HEK293 (cell line): Measurements from ENCODE around the gene TCEA2.

Source experiments
- CTCF ChIA-PET: fragments of 350-600 bp; formaldehyde crosslinking; extraction: SDS; loops from one replicate; lab custom pipeline; 2021; ENCODE audit warnings: antibody characterized with exemption; lab: Yijun Ruan, JAX
- POLR2A ChIA-PET: fragments of 300-600 bp; formaldehyde crosslinking; extraction: SDS; loops from one replicate; lab custom pipeline; 2020; ENCODE audit warnings: antibody characterized with exemption, inconsistent platforms; lab: Yijun Ruan, JAX
- H3K27ac ChIP-seq: fragments of 200-500 bp; sonication (Bioruptor generic); 2 replicates; pipeline ENCODE4 v1.5.1; 2014; ENCODE audit warnings: low read depth, low read length, control low read depth, inconsistent platforms; ENCODE audit errors: extremely low read depth
- H3K36me3 ChIP-seq, 2 experiments: fragments of 200-500 bp in 1 of 2; sonication (Bioruptor generic) in 1 of 2; 1 replicate in 1 of 2; 2 replicates in 1 of 2; pipeline ENCODE4 v1.5.1; 2014 to 2017; ENCODE audit warnings: inconsistent platforms in 2 of 2, low read length in 2 of 2; ENCODE audit not compliant: control insufficient read depth in 2 of 2, insufficient read depth in 1 of 2
- H3K4me1 ChIP-seq: fragments of 200-500 bp; sonication (Bioruptor generic); 2 replicates; pipeline ENCODE4 v1.5.1; 2014; ENCODE audit warnings: mild to moderate bottlenecking, low read length, inconsistent platforms; ENCODE audit not compliant: control insufficient read depth, insufficient read depth
- H3K4me3 ChIP-seq: 2 replicates; pipeline ENCODE4 v1.5.1; 2011; ENCODE audit warnings: low read depth, mild to moderate bottlenecking, control low read depth, low read length, moderate library complexity
- H3K9me3 ChIP-seq: fragments of 200-500 bp; sonication (Bioruptor generic); 2 replicates; pipeline ENCODE4 v1.5.1; 2014; ENCODE audit warnings: low read depth, low read length, inconsistent platforms; ENCODE audit not compliant: control insufficient read depth, insufficient read depth
- KLF10 ChIP-seq: fragments of 450-650 bp; IDR thresholded peaks from 2 replicates; pipeline ENCODE4 v1.5.1; 2018; ENCODE audit warnings: missing biosample characterization, mild to moderate bottlenecking, missing genetic modification characterization
- SP7 ChIP-seq: fragments of 450-650 bp; formaldehyde crosslinking; IDR thresholded peaks from 2 replicates; pipeline ENCODE4 v1.5.1; 2016; ENCODE audit warnings: missing biosample characterization, missing genetic modification characterization
- TSHZ1 ChIP-seq: fragments of 450-650 bp; formaldehyde crosslinking; IDR thresholded peaks from 2 replicates; pipeline ENCODE4 v1.5.1; 2016; ENCODE audit warnings: missing biosample characterization, missing genetic modification characterization, borderline replicate concordance
- ZBTB20 ChIP-seq: fragments of 450-650 bp; formaldehyde crosslinking; IDR thresholded peaks from 2 replicates; pipeline ENCODE4 v1.5.1; 2016; ENCODE audit warnings: missing biosample characterization, missing genetic modification characterization
- ZFP69B ChIP-seq: fragments of 450-650 bp; formaldehyde crosslinking; IDR thresholded peaks from 2 replicates; pipeline ENCODE4 v1.5.1; 2016; ENCODE audit warnings: missing biosample characterization, missing genetic modification characterization
- ZNF140 ChIP-seq: fragments of 450-650 bp; formaldehyde crosslinking; IDR thresholded peaks from 2 replicates; pipeline ENCODE4 v1.5.1; 2016; ENCODE audit warnings: missing biosample characterization, missing genetic modification characterization
- ZNF146 ChIP-seq: fragments of 450-650 bp; formaldehyde crosslinking; IDR thresholded peaks from 2 replicates; pipeline ENCODE4 v1.5.1; 2016; ENCODE audit warnings: missing biosample characterization, missing genetic modification characterization
- ZNF391 ChIP-seq: fragments of 450-650 bp; formaldehyde crosslinking; IDR thresholded peaks from 2 replicates; pipeline ENCODE4 v1.5.1; 2016; ENCODE audit warnings: low read depth, missing biosample characterization, missing genetic modification characterization, borderline replicate concordance
- ZNF530 ChIP-seq: fragments of 450-650 bp; formaldehyde crosslinking; IDR thresholded peaks from 2 replicates; pipeline ENCODE4 v1.5.1; 2016; ENCODE audit warnings: low read depth, missing biosample characterization, missing genetic modification characterization
- ZNF600 ChIP-seq: fragments of 450-650 bp; formaldehyde crosslinking; IDR thresholded peaks from 2 replicates; pipeline ENCODE4 v1.5.1; 2016; ENCODE audit warnings: missing biosample characterization, missing genetic modification characterization
- ZNF610 ChIP-seq: fragments of 450-650 bp; formaldehyde crosslinking; IDR thresholded peaks from 2 replicates; pipeline ENCODE4 v1.5.1; 2016; ENCODE audit warnings: missing biosample characterization, missing genetic modification characterization, borderline replicate concordance
- ZNF660 ChIP-seq: fragments of 450-650 bp; IDR thresholded peaks from 2 replicates; pipeline ENCODE4 v1.5.1; 2018; ENCODE audit warnings: missing biosample characterization, mild to moderate bottlenecking, missing genetic modification characterization
- ZNF692 ChIP-seq: fragments of 450-650 bp; formaldehyde crosslinking; IDR thresholded peaks from 2 replicates; pipeline ENCODE4 v1.5.1; 2016; ENCODE audit warnings: missing biosample characterization, missing genetic modification characterization
- TF ChIP-seq, protein P1 (sequence below): fragments of 450-650 bp; formaldehyde crosslinking; IDR thresholded peaks from 2 replicates; pipeline ENCODE4 v1.5.1; 2016; ENCODE audit warnings: missing biosample characterization, missing genetic modification characterization
- TF ChIP-seq, protein P2 (sequence below): fragments of 450-650 bp; formaldehyde crosslinking; IDR thresholded peaks from 2 replicates; pipeline ENCODE4 v1.5.1; 2016; ENCODE audit warnings: missing biosample characterization, missing genetic modification characterization
- TF ChIP-seq, protein P3 (sequence below): fragments of 450-650 bp; formaldehyde crosslinking; IDR thresholded peaks from 2 replicates; pipeline ENCODE4 v1.5.1; 2016; ENCODE audit warnings: missing biosample characterization, missing genetic modification characterization, low read depth
- TF ChIP-seq, protein P4 (sequence below): fragments of 450-650 bp; formaldehyde crosslinking; IDR thresholded peaks from 2 replicates; pipeline ENCODE4 v1.5.1; 2017; ENCODE audit warnings: missing biosample characterization, missing genetic modification characterization

The TCEA2 gene

DNA sequence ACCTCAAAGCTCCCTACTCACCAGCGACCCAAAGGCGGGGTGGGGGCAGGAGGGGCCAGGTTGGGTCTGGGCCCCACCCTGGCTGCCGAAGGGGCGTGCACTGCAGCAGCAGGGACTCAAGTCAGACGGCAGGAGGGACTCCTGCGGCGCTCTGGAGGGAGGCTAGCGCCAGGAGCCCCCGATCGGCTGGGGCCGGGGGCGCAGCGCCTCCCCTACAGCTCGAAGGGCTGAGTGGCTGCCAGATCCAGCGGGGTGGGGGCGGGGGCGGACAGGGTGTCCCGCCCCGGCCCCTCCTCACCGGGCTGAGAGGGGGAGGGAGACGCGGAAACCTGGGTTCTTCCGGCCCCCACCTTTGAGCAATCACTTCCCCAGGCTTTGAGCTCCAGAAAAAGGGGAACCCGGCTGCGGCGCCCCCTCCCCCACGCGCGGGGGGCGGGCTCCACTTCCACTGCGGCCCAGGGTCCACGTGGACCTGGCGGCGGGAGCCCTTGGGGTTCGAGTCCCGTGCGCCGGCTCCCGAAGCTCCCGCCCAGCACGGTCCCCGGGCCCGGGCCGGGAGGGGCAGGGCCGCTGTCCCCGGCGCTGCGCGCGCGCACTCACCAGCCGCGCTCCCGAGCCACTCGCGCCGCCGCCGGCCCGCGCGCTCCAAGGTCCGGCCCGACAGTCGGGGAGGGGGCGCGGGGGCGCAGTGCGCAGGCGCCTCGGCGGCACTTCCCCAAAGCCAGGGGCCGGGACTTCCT lies 16.4 kb downstream of the TCEA2 start, which contains the start of gene RGS19 (continued):
- no peak for TF ChIP-seq ZNF391 (tag by site-specific recombination)
- TF ChIP-seq ZNF610 (tag by site-specific recombination) = no peak
- TF ChIP-seq KLF10 (tag by site-specific recombination) = 0 out of 2 replicates have a peak, but pooled peaks have one; percentile 33
- 0 out of 2 replicates have a peak, but pooled peaks have one; percentile 39 for TF ChIP-seq SP7 (tag by site-specific recombination)
- TF ChIP-seq, protein P1, sequence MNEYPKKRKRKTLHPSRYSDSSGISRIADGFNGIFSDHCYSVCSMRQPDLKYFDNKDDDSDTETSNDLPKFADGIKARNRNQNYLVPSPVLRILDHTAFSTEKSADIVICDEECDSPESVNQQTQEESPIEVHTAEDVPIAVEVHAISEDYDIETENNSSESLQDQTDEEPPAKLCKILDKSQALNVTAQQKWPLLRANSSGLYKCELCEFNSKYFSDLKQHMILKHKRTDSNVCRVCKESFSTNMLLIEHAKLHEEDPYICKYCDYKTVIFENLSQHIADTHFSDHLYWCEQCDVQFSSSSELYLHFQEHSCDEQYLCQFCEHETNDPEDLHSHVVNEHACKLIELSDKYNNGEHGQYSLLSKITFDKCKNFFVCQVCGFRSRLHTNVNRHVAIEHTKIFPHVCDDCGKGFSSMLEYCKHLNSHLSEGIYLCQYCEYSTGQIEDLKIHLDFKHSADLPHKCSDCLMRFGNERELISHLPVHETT (tag by site-specific recombination) = no peak
- TF ChIP-seq ZNF530 (tag by site-specific recombination) = no peak
- TF ChIP-seq ZNF146 = 0 out of 2 replicates have a peak, but pooled peaks have one; percentile 3
- TF ChIP-seq ZFP69B (tag by site-specific recombination) = peak; percentile 89
- TF ChIP-seq, all 188 proteins: peak for 36

DNA sequence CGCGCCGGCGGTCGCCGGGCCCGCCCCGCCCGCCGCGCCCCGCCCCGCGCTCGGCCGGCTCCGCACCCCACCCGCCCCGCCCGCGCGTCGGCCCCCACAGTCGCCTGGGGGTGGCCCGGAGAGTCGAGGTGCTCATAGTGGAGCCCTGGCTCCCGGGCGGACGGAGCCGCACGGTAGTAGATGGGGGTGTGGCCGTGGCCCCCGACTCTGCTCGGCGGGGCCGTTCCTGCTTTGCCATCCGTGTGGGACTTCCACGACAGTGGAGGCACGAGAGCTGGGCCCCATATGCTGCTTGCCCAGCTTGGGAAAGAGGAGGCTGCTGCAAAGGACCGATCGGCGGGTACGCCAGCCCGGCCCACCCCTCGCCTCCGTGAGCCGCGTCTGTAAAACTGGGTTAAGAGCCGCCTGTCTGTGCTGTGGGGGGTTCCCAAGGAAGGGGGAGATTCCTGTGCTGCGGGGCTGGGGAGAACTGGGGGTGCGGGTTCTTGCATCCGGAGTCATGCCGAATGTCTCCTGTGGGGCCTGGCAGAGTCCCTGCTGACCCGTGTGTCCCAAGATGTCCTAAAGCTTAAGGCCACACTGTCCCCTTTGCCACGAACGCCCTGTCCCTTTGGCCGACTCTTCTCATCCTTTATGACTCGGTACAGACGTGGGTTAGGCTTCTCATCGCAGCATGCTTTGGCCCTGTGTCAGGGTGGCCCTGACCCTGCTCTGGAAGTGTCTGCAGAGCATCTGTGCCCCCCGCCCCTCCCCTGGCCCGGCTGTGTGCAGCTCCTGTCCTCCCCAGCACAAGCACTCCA lies 17.2 kb downstream of the TCEA2 start, which contains the start of gene OPRL1:
OPRL1 (plus strand) TSS at position 70 of the 800 bp plus-strand sequence. CDS start 12,639 bp downstream, outside the sequence.
- Histone ChIP-seq H3K9me3 (no peaks in the 10 kb centered on the region), H3K36me3 (peaks cover 0 to 3% of the 10 kb centered on the region in 2 experiments; a peak in 1 of 3 replicates), H3K4me1 (peaks cover 10% of the 10 kb centered on the region), H3K27ac (peak within 1 kb of the TSS; percentile 68; the same call in 1 of the 2 replicates), H3K4me3 (peak within 1 kb of the TSS; percentile 51)
- ChIA-PET CTCF (interaction anchor here (0.6 to 1.1 kb wide), 5 partner anchors 10 to 198 kb away, joined by 3 to 4 read pairs (median 3); no protein-coding TSS in a partner anchor), POLR2A (interaction anchor here (0.6 to 1.8 kb wide), 2 partner anchors 18 to 19 kb away, joined by 3 to 6 read pairs; partner anchors contain the start of gene TCEA2)
- no peak for TF ChIP-seq ZNF140 (tag by site-specific recombination)
- TF ChIP-seq ZFP69B (tag by site-specific recombination) = 0 out of 2 replicates have a peak, but pooled peaks have one; percentile 51
- TF ChIP-seq, protein P2, sequence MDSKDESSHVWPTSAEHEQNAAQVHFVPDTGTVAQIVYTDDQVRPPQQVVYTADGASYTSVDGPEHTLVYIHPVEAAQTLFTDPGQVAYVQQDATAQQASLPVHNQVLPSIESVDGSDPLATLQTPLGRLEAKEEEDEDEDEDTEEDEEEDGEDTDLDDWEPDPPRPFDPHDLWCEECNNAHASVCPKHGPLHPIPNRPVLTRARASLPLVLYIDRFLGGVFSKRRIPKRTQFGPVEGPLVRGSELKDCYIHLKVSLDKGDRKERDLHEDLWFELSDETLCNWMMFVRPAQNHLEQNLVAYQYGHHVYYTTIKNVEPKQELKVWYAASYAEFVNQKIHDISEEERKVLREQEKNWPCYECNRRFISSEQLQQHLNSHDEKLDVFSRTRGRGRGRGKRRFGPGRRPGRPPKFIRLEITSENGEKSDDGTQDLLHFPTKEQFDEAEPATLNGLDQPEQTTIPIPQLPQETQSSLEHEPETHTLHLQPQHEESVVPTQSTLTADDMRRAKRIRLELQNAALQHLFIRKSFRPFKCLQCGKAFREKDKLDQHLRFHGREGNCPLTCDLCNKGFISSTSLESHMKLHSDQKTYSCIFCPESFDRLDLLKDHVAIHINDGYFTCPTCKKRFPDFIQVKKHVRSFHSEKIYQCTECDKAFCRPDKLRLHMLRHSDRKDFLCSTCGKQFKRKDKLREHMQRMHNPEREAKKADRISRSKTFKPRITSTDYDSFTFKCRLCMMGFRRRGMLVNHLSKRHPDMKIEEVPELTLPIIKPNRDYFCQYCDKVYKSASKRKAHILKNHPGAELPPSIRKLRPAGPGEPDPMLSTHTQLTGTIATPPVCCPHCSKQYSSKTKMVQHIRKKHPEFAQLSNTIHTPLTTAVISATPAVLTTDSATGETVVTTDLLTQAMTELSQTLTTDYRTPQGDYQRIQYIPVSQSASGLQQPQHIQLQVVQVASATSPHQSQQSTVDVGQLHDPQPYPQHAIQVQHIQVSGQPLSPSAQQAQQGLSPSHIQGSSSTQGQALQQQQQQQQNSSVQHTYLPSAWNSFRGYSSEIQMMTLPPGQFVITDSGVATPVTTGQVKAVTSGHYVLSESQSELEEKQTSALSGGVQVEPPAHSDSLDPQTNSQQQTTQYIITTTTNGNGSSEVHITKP (tag by site-specific recombination) = peak; percentile 16; the same call in 1 of the 2 replicates
- TF ChIP-seq ZNF660 = no peak
- TF ChIP-seq ZBTB20 = 0 out of 2 replicates have a peak, but pooled peaks have one; percentile 20
- 0 out of 2 replicates have a peak, but pooled peaks have one; percentile 16 for TF ChIP-seq ZNF600 (tag by site-specific recombination)
- TF ChIP-seq, protein P3, sequence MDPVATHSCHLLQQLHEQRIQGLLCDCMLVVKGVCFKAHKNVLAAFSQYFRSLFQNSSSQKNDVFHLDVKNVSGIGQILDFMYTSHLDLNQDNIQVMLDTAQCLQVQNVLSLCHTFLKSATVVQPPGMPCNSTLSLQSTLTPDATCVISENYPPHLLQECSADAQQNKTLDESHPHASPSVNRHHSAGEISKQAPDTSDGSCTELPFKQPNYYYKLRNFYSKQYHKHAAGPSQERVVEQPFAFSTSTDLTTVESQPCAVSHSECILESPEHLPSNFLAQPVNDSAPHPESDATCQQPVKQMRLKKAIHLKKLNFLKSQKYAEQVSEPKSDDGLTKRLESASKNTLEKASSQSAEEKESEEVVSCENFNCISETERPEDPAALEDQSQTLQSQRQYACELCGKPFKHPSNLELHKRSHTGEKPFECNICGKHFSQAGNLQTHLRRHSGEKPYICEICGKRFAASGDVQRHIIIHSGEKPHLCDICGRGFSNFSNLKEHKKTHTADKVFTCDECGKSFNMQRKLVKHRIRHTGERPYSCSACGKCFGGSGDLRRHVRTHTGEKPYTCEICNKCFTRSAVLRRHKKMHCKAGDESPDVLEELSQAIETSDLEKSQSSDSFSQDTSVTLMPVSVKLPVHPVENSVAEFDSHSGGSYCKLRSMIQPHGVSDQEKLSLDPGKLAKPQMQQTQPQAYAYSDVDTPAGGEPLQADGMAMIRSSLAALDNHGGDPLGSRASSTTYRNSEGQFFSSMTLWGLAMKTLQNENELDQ (tag by site-specific recombination) = no peak
- no peak for TF ChIP-seq ZNF530 (tag by site-specific recombination)
- TF ChIP-seq TSHZ1 (tag by site-specific recombination) = no peak
- TF ChIP-seq ZNF692 (tag by site-specific recombination) = 0 out of 2 replicates have a peak, but pooled peaks have one; percentile 11
- TF ChIP-seq, protein P4, sequence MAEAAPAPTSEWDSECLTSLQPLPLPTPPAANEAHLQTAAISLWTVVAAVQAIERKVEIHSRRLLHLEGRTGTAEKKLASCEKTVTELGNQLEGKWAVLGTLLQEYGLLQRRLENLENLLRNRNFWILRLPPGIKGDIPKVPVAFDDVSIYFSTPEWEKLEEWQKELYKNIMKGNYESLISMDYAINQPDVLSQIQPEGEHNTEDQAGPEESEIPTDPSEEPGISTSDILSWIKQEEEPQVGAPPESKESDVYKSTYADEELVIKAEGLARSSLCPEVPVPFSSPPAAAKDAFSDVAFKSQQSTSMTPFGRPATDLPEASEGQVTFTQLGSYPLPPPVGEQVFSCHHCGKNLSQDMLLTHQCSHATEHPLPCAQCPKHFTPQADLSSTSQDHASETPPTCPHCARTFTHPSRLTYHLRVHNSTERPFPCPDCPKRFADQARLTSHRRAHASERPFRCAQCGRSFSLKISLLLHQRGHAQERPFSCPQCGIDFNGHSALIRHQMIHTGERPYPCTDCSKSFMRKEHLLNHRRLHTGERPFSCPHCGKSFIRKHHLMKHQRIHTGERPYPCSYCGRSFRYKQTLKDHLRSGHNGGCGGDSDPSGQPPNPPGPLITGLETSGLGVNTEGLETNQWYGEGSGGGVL (tag by site-specific recombination) = no peak
